ENCODE data around the gene TPRX2. TPM values are rescaled to one million over a fixed set of nuclear protein-coding genes. Genes with fewer than 3 reads are reported as not detected.

The TPRX2 gene
- total RNA-seq, 1 donor from 2014 or later: not detected

GRCh38 chr19:47882890-47883289 is 23.9 kb downstream of the TPRX2 start:
- no peak for DNase-seq
- Mint-ChIP-seq H3K27me3 (ENCODE audit: unreplicated experiment) (no peaks in the 10 kb centered on the region), H3K4me1 (ENCODE audit: low read depth, unreplicated experiment) (no peaks in the 10 kb centered on the region), H3K27ac (ENCODE audit: unreplicated experiment) (no peak overlapping the region), H3K9me3 (ENCODE audit: unreplicated experiment) (no peaks in the 10 kb centered on the region), H3K36me3 (ENCODE audit: unreplicated experiment) (no peaks in the 10 kb centered on the region), H3K4me3 (ENCODE audit: unreplicated experiment) (no peak overlapping the region)
- no peak for TF ChIP-seq CTCF (IDR thresholded peaks at IDR 0.05; ENCODE audit: partially characterized antibody, unreplicated experiment)

GRCh38 chr19:47885067-47885463 is 26.0 kb downstream of the TPRX2 start:
- H3K4me3 Mint-ChIP-seq (ENCODE audit: unreplicated experiment): no peak overlapping the region

GRCh38 chr19:47886010-47886559 is 27.1 kb downstream of the TPRX2 start, which contains the start of gene SULT2A1:
SULT2A1 (minus strand) TSS chr19:47886315; CDS start chr19:47886257, 58 bp downstream.
- Mint-ChIP-seq H3K4me3 (ENCODE audit: unreplicated experiment) (no peak within 1 kb of the TSS), H3K27me3 (ENCODE audit: unreplicated experiment) (no peaks in the 10 kb centered on the region), H3K4me1 (ENCODE audit: low read depth, unreplicated experiment) (no peaks in the 10 kb centered on the region), H3K36me3 (ENCODE audit: unreplicated experiment) (no peaks in the 10 kb centered on the region), H3K9me3 (ENCODE audit: unreplicated experiment) (no peaks in the 10 kb centered on the region), H3K27ac (ENCODE audit: unreplicated experiment) (no peak within 1 kb of the TSS)
- no peak for DNase-seq
- TF ChIP-seq CTCF (IDR thresholded peaks at IDR 0.05; ENCODE audit: partially characterized antibody, unreplicated experiment): no peak

More at GRCh38 chr19:47885067-47885463, 26.0 kb downstream of the TPRX2 start:
- H3K27me3 Mint-ChIP-seq (ENCODE audit: unreplicated experiment): no peaks in the 10 kb centered on the region
- no peaks in the 10 kb centered on the region for H3K9me3 Mint-ChIP-seq (ENCODE audit: unreplicated experiment)
- no peak for TF ChIP-seq CTCF (IDR thresholded peaks at IDR 0.05; ENCODE audit: partially characterized antibody, unreplicated experiment)
- no peaks in the 10 kb centered on the region for H3K4me1 Mint-ChIP-seq (ENCODE audit: low read depth, unreplicated experiment)
- no peak overlapping the region for H3K27ac Mint-ChIP-seq (ENCODE audit: unreplicated experiment)
- no peak for DNase-seq
- no peaks in the 10 kb centered on the region for H3K36me3 Mint-ChIP-seq (ENCODE audit: unreplicated experiment)

GRCh38 chr19:47890865-47891621 is 32.0 kb downstream of the TPRX2 start:
- Mint-ChIP-seq H3K4me1 (ENCODE audit: low read depth, unreplicated experiment) (no peaks in the 10 kb centered on the region), H3K36me3 (ENCODE audit: unreplicated experiment) (no peaks in the 10 kb centered on the region), H3K27ac (ENCODE audit: unreplicated experiment) (no peak overlapping the region), H3K9me3 (ENCODE audit: unreplicated experiment) (peaks cover 2% of the 10 kb centered on the region), H3K27me3 (ENCODE audit: unreplicated experiment) (no peaks in the 10 kb centered on the region), H3K4me3 (ENCODE audit: unreplicated experiment) (no peak overlapping the region)
- DNase-seq: no peak
- no peak for TF ChIP-seq CTCF (IDR thresholded peaks at IDR 0.05; ENCODE audit: partially characterized antibody, unreplicated experiment)

- H3K4me3 Mint-ChIP-seq (ENCODE audit: unreplicated experiment): no peak overlapping the region
- no peaks in the 10 kb centered on the region for H3K36me3 Mint-ChIP-seq (ENCODE audit: unreplicated experiment)
- H3K9me3 Mint-ChIP-seq (ENCODE audit: unreplicated experiment): peaks cover 2% of the 10 kb centered on the region
- H3K4me1 Mint-ChIP-seq (ENCODE audit: low read depth, unreplicated experiment): no peaks in the 10 kb centered on the region
- H3K27me3 Mint-ChIP-seq (ENCODE audit: unreplicated experiment): no peaks in the 10 kb centered on the region
- no peak overlapping the region for H3K27ac Mint-ChIP-seq (ENCODE audit: unreplicated experiment)
- no peak for TF ChIP-seq CTCF (IDR thresholded peaks at IDR 0.05; ENCODE audit: partially characterized antibody, unreplicated experiment)
- DNase-seq: no peak
These were observed 32.5 kb downstream of the TPRX2 start for GRCh38 chr19:47891622-47891922.

Measured in glutamatergic neuron (in vitro differentiated cells).